ENCODE data around the gene CASZ1. TPM values are rescaled to one million over a fixed set of nuclear protein-coding genes. Genes with fewer than 3 reads are reported as not detected.

The CASZ1 gene
- total and polyA plus RNA-seq, 2 experiments from 2014 or later: 6.2 to 6.7 TPM

DNA sequence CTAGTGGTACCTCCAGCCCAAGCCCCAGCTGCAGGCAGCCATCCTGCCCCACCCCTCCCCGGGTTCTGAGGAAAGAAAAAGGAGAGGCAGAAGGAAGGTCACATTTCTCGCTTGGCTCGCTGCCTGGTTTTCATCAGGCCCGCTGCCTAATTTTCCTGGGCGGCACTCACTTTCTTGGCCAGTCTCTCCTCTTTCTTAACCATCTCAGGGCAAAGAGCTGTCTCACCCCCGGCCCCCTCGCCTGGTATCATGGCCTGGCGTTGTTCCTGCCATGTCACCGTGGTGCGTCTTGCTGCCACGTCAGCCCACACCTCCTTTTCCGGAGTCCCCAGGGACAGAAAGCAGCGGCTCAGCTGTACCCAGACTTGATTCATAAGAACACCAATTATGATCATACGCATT, 26.6 kb upstream of the CASZ1 start:
- Histone ChIP-seq H3K27ac (ENCODE audit: low read depth) (no peak overlapping the region), H3K9me2 (ENCODE audit: insufficient read depth) (no peaks in the 10 kb centered on the region)

DNA sequence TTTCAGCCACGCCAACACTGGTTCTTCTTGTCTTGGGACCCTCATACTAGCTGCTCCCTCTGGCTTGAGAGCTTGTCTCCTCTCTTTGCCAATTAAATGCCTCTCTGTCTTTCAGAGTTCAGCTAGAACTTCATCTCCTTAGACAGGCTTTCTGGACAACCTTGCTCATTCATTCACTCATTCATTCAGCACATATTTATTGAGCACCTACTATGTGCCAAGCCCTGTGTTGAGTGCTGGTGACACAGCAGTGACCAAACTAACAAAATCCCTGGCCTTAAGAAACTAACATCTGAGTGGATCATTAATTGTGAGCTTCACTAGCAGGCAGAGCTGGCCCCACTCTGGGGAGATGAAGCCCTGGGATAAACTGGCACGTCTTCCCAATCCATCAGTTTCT, 24.9 kb upstream of the CASZ1 start:
- Mint-ChIP-seq H3K4me1 (peaks cover 17% of the 10 kb centered on the region), H3K36me3 (ENCODE audit: low read depth) (no peaks in the 10 kb centered on the region), H3K4me3 (no peak overlapping the region), H3K27ac (no peak overlapping the region), H3K27me3 (ENCODE audit: insufficient read depth, low read depth, poor library complexity) (peaks cover 5% of the 10 kb centered on the region), H3K9me3 (no peaks in the 10 kb centered on the region; the same call in 2 of the 3 replicates)
- no peak overlapping the region for H3K4me3 ChIP-seq
- H2AFZ ChIP-seq: no peak overlapping the region
- no peaks in the 10 kb centered on the region for H3F3A ChIP-seq (replicated peaks; ENCODE audit: low read depth)
- no peak overlapping the region for H3K27ac ChIP-seq (ENCODE audit: low read depth)
- H3K4me2 ChIP-seq: no peak overlapping the region
- H3K27me3 ChIP-seq (ENCODE audit: insufficient read depth): no peaks in the 10 kb centered on the region
- H3K9me2 ChIP-seq (ENCODE audit: insufficient read depth): no peaks in the 10 kb centered on the region
- no peaks in the 10 kb centered on the region for H4K20me1 ChIP-seq (replicated peaks; ENCODE audit: insufficient read depth)
- H3K36me3 ChIP-seq (ENCODE audit: insufficient read depth): no peaks in the 10 kb centered on the region
- ATAC-seq (no peak), DNase-seq (ENCODE audit: low spot score) (no peak)
- H3K79me2 ChIP-seq (replicated peaks; ENCODE audit: insufficient read depth): no peaks in the 10 kb centered on the region
- H3K4me1 ChIP-seq (ENCODE audit: insufficient read depth): no peaks in the 10 kb centered on the region
- no peak for TF ChIP-seq JUNB (IDR thresholded peaks at IDR 0.05; ENCODE audit: unreplicated experiment)
- TF ChIP-seq EZH2 (IDR thresholded peaks at IDR 0.05; ENCODE audit: low read depth, unreplicated experiment): no peak
- TF ChIP-seq, protein P1, sequence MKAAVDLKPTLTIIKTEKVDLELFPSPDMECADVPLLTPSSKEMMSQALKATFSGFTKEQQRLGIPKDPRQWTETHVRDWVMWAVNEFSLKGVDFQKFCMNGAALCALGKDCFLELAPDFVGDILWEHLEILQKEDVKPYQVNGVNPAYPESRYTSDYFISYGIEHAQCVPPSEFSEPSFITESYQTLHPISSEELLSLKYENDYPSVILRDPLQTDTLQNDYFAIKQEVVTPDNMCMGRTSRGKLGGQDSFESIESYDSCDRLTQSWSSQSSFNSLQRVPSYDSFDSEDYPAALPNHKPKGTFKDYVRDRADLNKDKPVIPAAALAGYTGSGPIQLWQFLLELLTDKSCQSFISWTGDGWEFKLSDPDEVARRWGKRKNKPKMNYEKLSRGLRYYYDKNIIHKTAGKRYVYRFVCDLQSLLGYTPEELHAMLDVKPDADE (IDR thresholded peaks at IDR 0.05): no peak
- no peak for TF ChIP-seq CREB1 (CRISPR knock-in tag; IDR thresholded peaks at IDR 0.05; ENCODE audit: low read depth)
- no peak for TF ChIP-seq ZNF114 (CRISPR knock-in tag; IDR thresholded peaks at IDR 0.05)
- TF ChIP-seq, protein P2, sequence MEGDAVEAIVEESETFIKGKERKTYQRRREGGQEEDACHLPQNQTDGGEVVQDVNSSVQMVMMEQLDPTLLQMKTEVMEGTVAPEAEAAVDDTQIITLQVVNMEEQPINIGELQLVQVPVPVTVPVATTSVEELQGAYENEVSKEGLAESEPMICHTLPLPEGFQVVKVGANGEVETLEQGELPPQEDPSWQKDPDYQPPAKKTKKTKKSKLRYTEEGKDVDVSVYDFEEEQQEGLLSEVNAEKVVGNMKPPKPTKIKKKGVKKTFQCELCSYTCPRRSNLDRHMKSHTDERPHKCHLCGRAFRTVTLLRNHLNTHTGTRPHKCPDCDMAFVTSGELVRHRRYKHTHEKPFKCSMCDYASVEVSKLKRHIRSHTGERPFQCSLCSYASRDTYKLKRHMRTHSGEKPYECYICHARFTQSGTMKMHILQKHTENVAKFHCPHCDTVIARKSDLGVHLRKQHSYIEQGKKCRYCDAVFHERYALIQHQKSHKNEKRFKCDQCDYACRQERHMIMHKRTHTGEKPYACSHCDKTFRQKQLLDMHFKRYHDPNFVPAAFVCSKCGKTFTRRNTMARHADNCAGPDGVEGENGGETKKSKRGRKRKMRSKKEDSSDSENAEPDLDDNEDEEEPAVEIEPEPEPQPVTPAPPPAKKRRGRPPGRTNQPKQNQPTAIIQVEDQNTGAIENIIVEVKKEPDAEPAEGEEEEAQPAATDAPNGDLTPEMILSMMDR (conservative IDR thresholded peaks at IDR 0.05; ENCODE audit: low read depth in 2 of 2): no peak
- no peak for TF ChIP-seq EZH2phosphoT487 (IDR thresholded peaks at IDR 0.05; ENCODE audit: unreplicated experiment)
- no peak for TF ChIP-seq ZNF331 (CRISPR knock-in tag; IDR thresholded peaks at IDR 0.05; ENCODE audit: low read depth)
- no peak for TF ChIP-seq NANOG (IDR thresholded peaks at IDR 0.05; ENCODE audit: borderline replicate concordance)
- no peak for TF ChIP-seq STAT1 (IDR thresholded peaks at IDR 0.05; ENCODE audit: unreplicated experiment)
- TF ChIP-seq POLR2AphosphoS5 (IDR thresholded peaks at IDR 0.05; ENCODE audit: low read depth): no peak
- TF ChIP-seq, protein P3, sequence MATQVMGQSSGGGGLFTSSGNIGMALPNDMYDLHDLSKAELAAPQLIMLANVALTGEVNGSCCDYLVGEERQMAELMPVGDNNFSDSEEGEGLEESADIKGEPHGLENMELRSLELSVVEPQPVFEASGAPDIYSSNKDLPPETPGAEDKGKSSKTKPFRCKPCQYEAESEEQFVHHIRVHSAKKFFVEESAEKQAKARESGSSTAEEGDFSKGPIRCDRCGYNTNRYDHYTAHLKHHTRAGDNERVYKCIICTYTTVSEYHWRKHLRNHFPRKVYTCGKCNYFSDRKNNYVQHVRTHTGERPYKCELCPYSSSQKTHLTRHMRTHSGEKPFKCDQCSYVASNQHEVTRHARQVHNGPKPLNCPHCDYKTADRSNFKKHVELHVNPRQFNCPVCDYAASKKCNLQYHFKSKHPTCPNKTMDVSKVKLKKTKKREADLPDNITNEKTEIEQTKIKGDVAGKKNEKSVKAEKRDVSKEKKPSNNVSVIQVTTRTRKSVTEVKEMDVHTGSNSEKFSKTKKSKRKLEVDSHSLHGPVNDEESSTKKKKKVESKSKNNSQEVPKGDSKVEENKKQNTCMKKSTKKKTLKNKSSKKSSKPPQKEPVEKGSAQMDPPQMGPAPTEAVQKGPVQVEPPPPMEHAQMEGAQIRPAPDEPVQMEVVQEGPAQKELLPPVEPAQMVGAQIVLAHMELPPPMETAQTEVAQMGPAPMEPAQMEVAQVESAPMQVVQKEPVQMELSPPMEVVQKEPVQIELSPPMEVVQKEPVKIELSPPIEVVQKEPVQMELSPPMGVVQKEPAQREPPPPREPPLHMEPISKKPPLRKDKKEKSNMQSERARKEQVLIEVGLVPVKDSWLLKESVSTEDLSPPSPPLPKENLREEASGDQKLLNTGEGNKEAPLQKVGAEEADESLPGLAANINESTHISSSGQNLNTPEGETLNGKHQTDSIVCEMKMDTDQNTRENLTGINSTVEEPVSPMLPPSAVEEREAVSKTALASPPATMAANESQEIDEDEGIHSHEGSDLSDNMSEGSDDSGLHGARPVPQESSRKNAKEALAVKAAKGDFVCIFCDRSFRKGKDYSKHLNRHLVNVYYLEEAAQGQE (IDR thresholded peaks at IDR 0.05; ENCODE audit: unreplicated experiment): no peak

More for the DNA sequence above, 26.6 kb upstream of the CASZ1 start:
- no peaks in the 10 kb centered on the region for H3K9me3 Mint-ChIP-seq
- peaks cover 5% of the 10 kb centered on the region for H3K27me3 Mint-ChIP-seq (ENCODE audit: insufficient read depth, low read depth, poor library complexity)
- Histone ChIP-seq H3F3A (replicated peaks; ENCODE audit: low read depth) (no peaks in the 10 kb centered on the region), H3K4me2 (no peak overlapping the region), H3K4me3 (no peak overlapping the region), H3K4me1 (ENCODE audit: insufficient read depth) (no peaks in the 10 kb centered on the region), H2AFZ (no peak overlapping the region), H3K79me2 (replicated peaks; ENCODE audit: insufficient read depth) (no peaks in the 10 kb centered on the region), H3K36me3 (ENCODE audit: insufficient read depth) (no peaks in the 10 kb centered on the region), H3K27me3 (ENCODE audit: insufficient read depth) (no peaks in the 10 kb centered on the region), H4K20me1 (replicated peaks; ENCODE audit: insufficient read depth) (no peaks in the 10 kb centered on the region)
- H3K4me1 Mint-ChIP-seq: peaks cover 8% of the 10 kb centered on the region
- no peak overlapping the region for H3K4me3 Mint-ChIP-seq
- DNase-seq (ENCODE audit: low spot score) (no peak), ATAC-seq (no peak)
- no peak overlapping the region for H3K27ac Mint-ChIP-seq
- no peaks in the 10 kb centered on the region for H3K36me3 Mint-ChIP-seq (ENCODE audit: low read depth)
- no peak for TF ChIP-seq CREB1 (CRISPR knock-in tag; IDR thresholded peaks at IDR 0.05; ENCODE audit: low read depth)
